Fibroblast of mammary gland (primary cell): ENCODE measurements around the gene FBLN1.

Source experiments
- DNase-seq: peaks from one replicate; pipeline ENCODE4 v3.0.0-alpha.2; 2010; ENCODE audit warnings: low read depth
- H3K4me3 ChIP-seq: 2 replicates; pipeline ENCODE4 v1.5.1; 2011; ENCODE audit warnings: low read depth, mild to moderate bottlenecking, low read length, moderate library complexity; ENCODE audit not compliant: control insufficient read depth
- CTCF ChIP-seq: conservative IDR thresholded peaks from 2 replicates; pipeline ENCODE4 v1.5.1; 2011; ENCODE audit warnings: low read depth, low read length, inconsistent platforms; ENCODE audit not compliant: control insufficient read depth, insufficient read depth

Gene FBLN1

GRCh38 chr22:45469281-45470073 lies 33.2 kb upstream of the FBLN1 start:
- no peak overlapping the region for H3K4me3 ChIP-seq
- peak; percentile 87 for DNase-seq
- TF ChIP-seq CTCF: no peak

- no peak for DNase-seq
- no peak for TF ChIP-seq CTCF
Measured at GRCh38 chr22:45470871-45471270, 31.8 kb upstream of the FBLN1 start.

GRCh38 chr22:45472426-45472825 lies 30.3 kb upstream of the FBLN1 start:
- DNase-seq: peak; percentile 36
- no peak overlapping the region for H3K4me3 ChIP-seq
- TF ChIP-seq CTCF: no peak

More at GRCh38 chr22:45470871-45471270, 31.8 kb upstream of the FBLN1 start:
- H3K4me3 ChIP-seq: no peak overlapping the region

- DNase-seq: no peak
- no peak for TF ChIP-seq CTCF
- no peak overlapping the region for H3K4me3 ChIP-seq
Measured at GRCh38 chr22:45473626-45474237, 29.0 kb upstream of the FBLN1 start.

GRCh38 chr22:45475063-45475747 lies 27.5 kb upstream of the FBLN1 start:
- TF ChIP-seq CTCF: no peak
- DNase-seq: peak; percentile 59
- no peak overlapping the region for H3K4me3 ChIP-seq

- no peak for TF ChIP-seq CTCF
- H3K4me3 ChIP-seq: no peak overlapping the region
- DNase-seq: no peak
Measured at GRCh38 chr22:45475851-45476514, 26.7 kb upstream of the FBLN1 start.
